HG02759 (cell line): ENCODE results near the gene GPHN.
"Not testable (repeated sequence)": the region's sequence is repeated elsewhere in the genome, so short reads cannot be mapped to it uniquely, and the experiment has no call there.

Source experiments
- ATAC-seq: cut with Tn5 transposase; IDR thresholded peaks from one replicate; pipeline ENCODE4 v1.9.1; 2021; ENCODE audit warnings: mild to moderate bottlenecking, moderate library complexity; ENCODE audit not compliant: unreplicated experiment

The GPHN gene

GRCh38 chr14:67016856-67017255, 508.9 kb downstream of the GPHN start:
- ATAC-seq, result no peak

GRCh38 chr14:67018720-67019119, 510.8 kb downstream of the GPHN start:
- ATAC-seq, result no peak

- no peak for ATAC-seq
These were observed 511.8 kb downstream of the GPHN start for GRCh38 chr14:67019796-67020195.

GRCh38 chr14:67031920-67032774, 524.2 kb downstream of the GPHN start:
- no peak for ATAC-seq

- ATAC-seq, result no peak
These were observed 537.5 kb downstream of the GPHN start for GRCh38 chr14:67045440-67045839.

GRCh38 chr14:67050896-67051295, 542.9 kb downstream of the GPHN start:
- no peak for ATAC-seq

- no peak for ATAC-seq
These were observed 548.7 kb downstream of the GPHN start for GRCh38 chr14:67056684-67057083.

- ATAC-seq, result no peak
These were observed 551.6 kb downstream of the GPHN start for GRCh38 chr14:67059596-67059995.

- ATAC-seq, result no peak
These were observed 552.6 kb downstream of the GPHN start for GRCh38 chr14:67060546-67060945.

- not testable (repeated sequence) for ATAC-seq
These were observed 559.3 kb downstream of the GPHN start for GRCh38 chr14:67067070-67067814.

GRCh38 chr14:67068251-67068650, 560.3 kb downstream of the GPHN start:
- ATAC-seq, result no peak

- no peak for ATAC-seq
These were observed 563.6 kb downstream of the GPHN start for GRCh38 chr14:67071506-67071905.

- ATAC-seq, result no peak
These were observed 570.0 kb downstream of the GPHN start for GRCh38 chr14:67077921-67078320.

- no peak for ATAC-seq
These were observed 571.9 kb downstream of the GPHN start for GRCh38 chr14:67079846-67080245.

- no peak for ATAC-seq
These were observed 600.3 kb downstream of the GPHN start for GRCh38 chr14:67108230-67108629.

- no peak for ATAC-seq
These were observed 603.1 kb downstream of the GPHN start for GRCh38 chr14:67111022-67111421.

GRCh38 chr14:67112344-67112743, 604.4 kb downstream of the GPHN start:
- no peak for ATAC-seq

GRCh38 chr14:67127174-67127573, 619.2 kb downstream of the GPHN start:
- no peak for ATAC-seq

- no peak for ATAC-seq
These were observed 621.8 kb downstream of the GPHN start for GRCh38 chr14:67129768-67130167.

GRCh38 chr14:67131691-67132090, 623.7 kb downstream of the GPHN start:
- no peak for ATAC-seq

GRCh38 chr14:67133144-67133543, 625.2 kb downstream of the GPHN start:
- no peak for ATAC-seq
